ENCODE measurements around the gene ASB18.

Gene ASB18

DNA sequence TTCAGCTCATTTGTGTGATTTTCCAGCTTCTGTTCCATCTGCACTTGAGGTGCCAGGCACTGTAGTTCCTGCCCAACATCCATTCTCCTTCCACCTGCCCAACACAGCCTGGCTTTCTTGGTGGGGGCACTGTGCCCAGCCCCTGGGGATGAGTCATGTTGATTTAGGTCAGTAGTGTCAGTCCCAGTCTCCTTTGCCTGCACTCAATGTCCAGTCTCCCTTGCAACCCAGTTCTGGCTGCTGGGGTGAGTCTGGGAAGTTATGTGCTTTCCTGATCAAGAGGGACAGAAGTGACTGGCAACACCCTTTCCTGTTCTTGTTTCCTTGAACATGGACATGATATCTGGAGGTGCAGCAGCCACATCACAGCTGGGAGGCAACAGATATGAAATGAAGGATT is 1.5 kb upstream of the ASB18 start:
- Histone ChIP-seq H3K9ac (ENCODE audit: low read length) (no peak overlapping the region), H3K56ac (ENCODE audit: low read length) (no peak overlapping the region), H2BK120ac (ENCODE audit: low read depth, low read length) (no peak overlapping the region), H4K5ac (ENCODE audit: low read length) (no peak overlapping the region), H2AK5ac (ENCODE audit: low read length) (no peak overlapping the region), H3K4me2 (ENCODE audit: low read length) (no peak overlapping the region), H4K8ac (ENCODE audit: low read depth, low read length) (no peak overlapping the region), H3K23ac (ENCODE audit: low read length) (no peak overlapping the region), H3K36me3 (ENCODE audit: control insufficient read depth, insufficient read depth, low read length) (no peaks in the 10 kb centered on the region), H3K4ac (ENCODE audit: low read depth, low read length) (no peak overlapping the region), H3K27ac (ENCODE audit: low read depth, low read length) (no peak overlapping the region), H3K79me1 (ENCODE audit: low read length) (no peaks in the 10 kb centered on the region), H3K27me3 (ENCODE audit: insufficient read depth, low read length, poor library complexity) (no peaks in the 10 kb centered on the region), H3K4me1 (ENCODE audit: control insufficient read depth, low read depth, low read length) (no peaks in the 10 kb centered on the region), H3K4me3 (ENCODE audit: low read length) (no peak overlapping the region), H3K79me2 (ENCODE audit: control insufficient read depth, insufficient read depth, low read length) (no peaks in the 10 kb centered on the region), H2BK15ac (replicated peaks; ENCODE audit: low read depth) (no peak overlapping the region), H3K18ac (ENCODE audit: low read length) (no peak overlapping the region), H2BK5ac (ENCODE audit: low read length) (no peak overlapping the region)
- no peak for DNase-seq

GRCh38 chr2:236262238-236262637 is 2.0 kb downstream of the ASB18 start:
- Histone ChIP-seq H2BK120ac (ENCODE audit: low read depth, low read length) (no peak overlapping the region), H2AK5ac (ENCODE audit: low read length) (no peak overlapping the region), H3K4me2 (ENCODE audit: low read length) (no peak overlapping the region), H4K8ac (ENCODE audit: low read depth, low read length) (no peak overlapping the region), H3K36me3 (ENCODE audit: control insufficient read depth, insufficient read depth, low read length) (no peaks in the 10 kb centered on the region), H2BK15ac (replicated peaks; ENCODE audit: low read depth) (no peak overlapping the region), H3K18ac (ENCODE audit: low read length) (no peak overlapping the region), H3K9ac (ENCODE audit: low read length) (no peak overlapping the region), H3K4me3 (ENCODE audit: low read length) (no peak overlapping the region), H3K4me1 (ENCODE audit: control insufficient read depth, low read depth, low read length) (no peaks in the 10 kb centered on the region), H3K27me3 (ENCODE audit: insufficient read depth, low read length, poor library complexity) (no peaks in the 10 kb centered on the region), H3K79me1 (ENCODE audit: low read length) (no peaks in the 10 kb centered on the region), H4K5ac (ENCODE audit: low read length) (no peak overlapping the region), H3K56ac (ENCODE audit: low read length) (no peak overlapping the region), H2BK5ac (ENCODE audit: low read length) (no peak overlapping the region), H3K4ac (ENCODE audit: low read depth, low read length) (no peak overlapping the region), H3K23ac (ENCODE audit: low read length) (no peak overlapping the region), H3K79me2 (ENCODE audit: control insufficient read depth, insufficient read depth, low read length) (no peaks in the 10 kb centered on the region), H3K27ac (ENCODE audit: low read depth, low read length) (no peak overlapping the region)
- no CpG with 5 or more reads among the region's 7 CpGs for WGBS (ENCODE audit: extremely low coverage, insufficient coverage, low lambda C conversion rate)
- no peak for DNase-seq

DNA sequence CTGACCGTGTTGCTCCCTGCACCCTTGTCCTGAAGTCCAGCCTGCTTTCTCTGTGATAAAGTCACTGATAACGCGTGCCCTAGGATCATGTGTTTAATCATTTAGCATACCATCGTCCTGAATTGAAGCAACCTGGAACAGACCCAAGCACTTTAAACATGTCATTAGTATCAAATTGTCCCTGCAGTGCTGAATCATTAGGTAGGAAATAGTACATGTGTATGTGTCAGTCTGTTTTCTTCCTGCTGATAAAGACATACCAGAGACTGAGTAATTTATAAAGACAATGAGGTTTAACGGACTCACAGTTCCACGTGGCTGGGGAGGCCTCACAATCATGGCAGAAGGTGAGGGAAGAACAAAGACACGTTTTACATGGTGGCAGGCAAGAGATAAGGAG is 2.8 kb downstream of the ASB18 start:
- H3K18ac ChIP-seq (ENCODE audit: low read length), result no peak overlapping the region
- no peak overlapping the region for H4K5ac ChIP-seq (ENCODE audit: low read length)
- H3K36me3 ChIP-seq (ENCODE audit: control insufficient read depth, insufficient read depth, low read length), result no peaks in the 10 kb centered on the region
- no peak overlapping the region for H2BK15ac ChIP-seq (replicated peaks; ENCODE audit: low read depth)
- H3K9ac ChIP-seq (ENCODE audit: low read length), result no peak overlapping the region
- no peak overlapping the region for H3K4me3 ChIP-seq (ENCODE audit: low read length)
- H3K79me1 ChIP-seq (ENCODE audit: low read length), result no peaks in the 10 kb centered on the region
- H3K27ac ChIP-seq (ENCODE audit: low read depth, low read length), result no peak overlapping the region
- H2AK5ac ChIP-seq (ENCODE audit: low read length), result no peak overlapping the region
- H3K27me3 ChIP-seq (ENCODE audit: insufficient read depth, low read length, poor library complexity), result no peaks in the 10 kb centered on the region
- WGBS (ENCODE audit: extremely low coverage, insufficient coverage, low lambda C conversion rate), result no CpG with 5 or more reads among the region's 7 CpGs
- H2BK120ac ChIP-seq (ENCODE audit: low read depth, low read length), result no peak overlapping the region
- no peak overlapping the region for H4K8ac ChIP-seq (ENCODE audit: low read depth, low read length)
- no peaks in the 10 kb centered on the region for H3K79me2 ChIP-seq (ENCODE audit: control insufficient read depth, insufficient read depth, low read length)
- no peak overlapping the region for H3K4ac ChIP-seq (ENCODE audit: low read depth, low read length)
- H3K4me2 ChIP-seq (ENCODE audit: low read length), result no peak overlapping the region
- H3K4me1 ChIP-seq (ENCODE audit: control insufficient read depth, low read depth, low read length), result no peaks in the 10 kb centered on the region
- DNase-seq, result no peak
- H3K56ac ChIP-seq (ENCODE audit: low read length), result no peak overlapping the region
- H3K23ac ChIP-seq (ENCODE audit: low read length), result no peak overlapping the region
- H2BK5ac ChIP-seq (ENCODE audit: low read length), result no peak overlapping the region

GRCh38 chr2:236259371-236259770 is 4.8 kb downstream of the ASB18 start:
- no peak overlapping the region for H3K4ac ChIP-seq (ENCODE audit: low read depth, low read length)
- no peaks in the 10 kb centered on the region for H3K36me3 ChIP-seq (ENCODE audit: control insufficient read depth, insufficient read depth, low read length)
- no peak overlapping the region for H2BK5ac ChIP-seq (ENCODE audit: low read length)
- no peak overlapping the region for H3K56ac ChIP-seq (ENCODE audit: low read length)
- H3K18ac ChIP-seq (ENCODE audit: low read length), result no peak overlapping the region
- no peak overlapping the region for H3K27ac ChIP-seq (ENCODE audit: low read depth, low read length)
- H3K4me1 ChIP-seq (ENCODE audit: control insufficient read depth, low read depth, low read length), result no peaks in the 10 kb centered on the region
- H4K8ac ChIP-seq (ENCODE audit: low read depth, low read length), result no peak overlapping the region
- H4K5ac ChIP-seq (ENCODE audit: low read length), result no peak overlapping the region
- H3K23ac ChIP-seq (ENCODE audit: low read length), result peak overlapping the region; percentile 45
- DNase-seq, result no peak
- H2AK5ac ChIP-seq (ENCODE audit: low read length), result no peak overlapping the region
- H3K4me3 ChIP-seq (ENCODE audit: low read length), result no peak overlapping the region
- WGBS (ENCODE audit: extremely low coverage, insufficient coverage, low lambda C conversion rate), result no CpG with 5 or more reads among the region's 6 CpGs
- H2BK120ac ChIP-seq (ENCODE audit: low read depth, low read length), result no peak overlapping the region
- no peaks in the 10 kb centered on the region for H3K79me1 ChIP-seq (ENCODE audit: low read length)
- no peak overlapping the region for H3K4me2 ChIP-seq (ENCODE audit: low read length)
- H3K27me3 ChIP-seq (ENCODE audit: insufficient read depth, low read length, poor library complexity), result no peaks in the 10 kb centered on the region
- H2BK15ac ChIP-seq (replicated peaks; ENCODE audit: low read depth), result no peak overlapping the region
- no peak overlapping the region for H3K9ac ChIP-seq (ENCODE audit: low read length)
- no peaks in the 10 kb centered on the region for H3K79me2 ChIP-seq (ENCODE audit: control insufficient read depth, insufficient read depth, low read length)

DNA sequence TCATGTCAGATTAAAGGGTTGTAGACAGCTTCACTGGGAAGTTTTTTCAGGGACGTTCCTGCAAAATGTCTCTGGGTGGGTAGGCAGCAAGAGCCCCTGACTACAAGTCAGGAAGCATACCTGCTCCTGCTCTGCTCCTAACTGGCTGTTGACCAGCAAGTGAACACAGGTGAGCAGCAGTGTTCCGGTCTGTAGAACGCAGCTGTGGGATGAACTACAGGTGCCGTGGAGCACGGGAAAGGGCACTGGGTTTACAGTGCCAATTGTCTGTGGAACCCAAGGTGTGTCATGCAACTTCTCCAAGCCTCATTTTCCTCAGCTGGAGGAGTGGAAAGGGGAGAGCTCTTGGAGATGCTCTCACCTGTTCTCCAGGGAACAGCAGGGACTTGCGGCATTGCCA is 6.6 kb downstream of the ASB18 start:
- no CpG with 5 or more reads among the region's 6 CpGs for WGBS (ENCODE audit: extremely low coverage, insufficient coverage, low lambda C conversion rate)
- Histone ChIP-seq H3K4me3 (ENCODE audit: low read length) (no peak overlapping the region), H3K4ac (ENCODE audit: low read depth, low read length) (no peak overlapping the region), H3K56ac (ENCODE audit: low read length) (no peak overlapping the region), H3K27ac (ENCODE audit: low read depth, low read length) (no peak overlapping the region), H3K79me1 (ENCODE audit: low read length) (no peaks in the 10 kb centered on the region), H3K4me2 (ENCODE audit: low read length) (no peak overlapping the region), H3K18ac (ENCODE audit: low read length) (no peak overlapping the region), H2BK15ac (replicated peaks; ENCODE audit: low read depth) (no peak overlapping the region), H2BK120ac (ENCODE audit: low read depth, low read length) (no peak overlapping the region), H3K27me3 (ENCODE audit: insufficient read depth, low read length, poor library complexity) (no peaks in the 10 kb centered on the region), H3K36me3 (ENCODE audit: control insufficient read depth, insufficient read depth, low read length) (no peaks in the 10 kb centered on the region), H3K4me1 (ENCODE audit: control insufficient read depth, low read depth, low read length) (no peaks in the 10 kb centered on the region), H2BK5ac (ENCODE audit: low read length) (no peak overlapping the region), H4K8ac (ENCODE audit: low read depth, low read length) (no peak overlapping the region), H3K79me2 (ENCODE audit: control insufficient read depth, insufficient read depth, low read length) (no peaks in the 10 kb centered on the region), H4K5ac (ENCODE audit: low read length) (no peak overlapping the region), H2AK5ac (ENCODE audit: low read length) (no peak overlapping the region), H3K23ac (ENCODE audit: low read length) (no peak overlapping the region), H3K9ac (ENCODE audit: low read length) (no peak overlapping the region)
- no peak for DNase-seq

DNA sequence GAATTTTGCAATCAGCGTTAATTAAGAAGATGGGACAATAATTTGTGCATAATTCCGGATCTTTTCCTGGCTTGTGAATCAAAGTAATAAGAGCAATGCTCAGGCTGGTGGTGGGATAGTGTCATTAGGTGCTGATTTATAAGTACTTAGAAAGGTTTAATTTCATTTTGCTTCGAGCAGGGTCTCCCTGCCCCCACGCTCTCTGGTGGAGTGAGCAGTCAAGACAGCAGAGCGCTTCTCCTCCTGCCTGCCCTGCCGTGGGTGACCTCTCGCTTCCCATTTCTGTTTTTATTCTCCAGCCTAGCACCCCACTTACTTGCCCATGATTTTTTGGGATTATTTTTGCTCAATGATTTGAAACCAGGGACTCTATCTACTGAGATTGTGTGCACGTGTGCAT is 7.1 kb downstream of the ASB18 start:
- Histone ChIP-seq H4K8ac (ENCODE audit: low read depth, low read length) (no peak overlapping the region), H3K18ac (ENCODE audit: low read length) (no peak overlapping the region), H3K79me2 (ENCODE audit: control insufficient read depth, insufficient read depth, low read length) (no peaks in the 10 kb centered on the region), H4K5ac (ENCODE audit: low read length) (no peak overlapping the region), H3K27me3 (ENCODE audit: insufficient read depth, low read length, poor library complexity) (no peaks in the 10 kb centered on the region), H2BK15ac (replicated peaks; ENCODE audit: low read depth) (no peak overlapping the region), H3K4me2 (ENCODE audit: low read length) (no peak overlapping the region), H2BK5ac (ENCODE audit: low read length) (no peak overlapping the region), H2BK120ac (ENCODE audit: low read depth, low read length) (no peak overlapping the region), H3K4me1 (ENCODE audit: control insufficient read depth, low read depth, low read length) (no peaks in the 10 kb centered on the region), H3K36me3 (ENCODE audit: control insufficient read depth, insufficient read depth, low read length) (no peaks in the 10 kb centered on the region), H3K4ac (ENCODE audit: low read depth, low read length) (no peak overlapping the region), H3K23ac (ENCODE audit: low read length) (no peak overlapping the region), H3K27ac (ENCODE audit: low read depth, low read length) (no peak overlapping the region), H3K9ac (ENCODE audit: low read length) (no peak overlapping the region), H3K4me3 (ENCODE audit: low read length) (no peak overlapping the region), H3K79me1 (ENCODE audit: low read length) (no peaks in the 10 kb centered on the region), H3K56ac (ENCODE audit: low read length) (no peak overlapping the region), H2AK5ac (ENCODE audit: low read length) (no peak overlapping the region)
- WGBS (ENCODE audit: extremely low coverage, insufficient coverage, low lambda C conversion rate), result no CpG with 5 or more reads among the region's 8 CpGs
- DNase-seq, result no peak
